ENCODE measurements around the gene SPSB2.

The SPSB2 gene

GRCh38 chr12:6821591-6822425, 51.3 kb downstream of the SPSB2 start, which contains the start of gene GPR162:
TSS of gene GPR162 (plus strand) at chr12:6821821. CDS start at chr12:6823899, 2,078 bp downstream.
- ATAC-seq (ENCODE audit: insufficient read depth, low read depth) (peak; percentile 59), DNase-seq (peak; percentile 49)
- H3K9ac ChIP-seq (ENCODE audit: low read depth, low read length): peak within 1 kb of the TSS; percentile 27
- no peaks in the 10 kb centered on the region for H3K9me3 ChIP-seq (ENCODE audit: insufficient read depth, low read length, severe bottlenecking)
- no peaks in the 10 kb centered on the region for H3K79me2 ChIP-seq (ENCODE audit: insufficient read depth, low read length)
- peak within 1 kb of the TSS in 1 of 2 experiments; percentile 51; a peak in 2 of 4 replicates for H3K4me3 ChIP-seq (ENCODE audit: low read depth in 1 of 2, low read length in 2 of 2)
- peaks cover 61% of the 10 kb centered on the region for H3K27me3 ChIP-seq (ENCODE audit: insufficient read depth, low read length, poor library complexity)
- H3K4me2 ChIP-seq (ENCODE audit: insufficient read depth, low read length): peak within 1 kb of the TSS; percentile 65
- peaks cover 10% of the 10 kb centered on the region for H4K20me1 ChIP-seq (ENCODE audit: insufficient read depth, low read length)
- peak within 1 kb of the TSS; percentile 45; the same call in 1 of the 2 replicates for H3K27ac ChIP-seq (ENCODE audit: low read length)
- peaks cover 16% of the 10 kb centered on the region for H3K4me1 ChIP-seq (ENCODE audit: insufficient read depth, low read length)
- H2AFZ ChIP-seq (ENCODE audit: low read depth, low read length): peak within 1 kb of the TSS; percentile 64
- H3K36me3 ChIP-seq (ENCODE audit: insufficient read depth, low read length): no peaks in the 10 kb centered on the region
- TF ChIP-seq CTCF (IDR thresholded peaks at IDR 0.05; ENCODE audit: borderline replicate concordance, extremely low read depth, low read length, poor library complexity, severe bottlenecking) (no peak), EZH2 (IDR thresholded peaks at IDR 0.05; ENCODE audit: borderline replicate concordance, low read depth, low read length, severe bottlenecking) (peak; percentile 79)

Data from DND-41 (cell line).